Measurements from ENCODE around the gene HEATR5B. TPM values are rescaled to one million over a fixed set of nuclear protein-coding genes. Genes with fewer than 3 reads are reported as not detected.

Gene HEATR5B
- total and polyA plus RNA-seq, 2 of the 8 experiments (the other 6 are each of a cell fraction or from before 2014, with no cell fraction given): 7.0 to 12.6 TPM

GRCh38 chr2:37080266-37080665 is 3.9 kb downstream of the HEATR5B start:
- Histone ChIP-seq H2AFZ (ENCODE audit: low read length) (no peak overlapping the region), H3K79me1 (ENCODE audit: low read depth, low read length) (no peaks in the 10 kb centered on the region), H4K91ac (replicated peaks; ENCODE audit: insufficient read length, low read length) (no peak overlapping the region), H3K56ac (replicated peaks; ENCODE audit: insufficient read length, low read depth, low read length) (no peak overlapping the region), H3K23me2 (ENCODE audit: low read depth, low read length) (peaks cover 8% of the 10 kb centered on the region), H2BK20ac (ENCODE audit: low read length) (no peak overlapping the region), H3K79me2 (ENCODE audit: control insufficient read depth in 1 of 2, insufficient read depth in 2 of 2, low read length in 2 of 2) (no peaks in the 10 kb centered on the region), H3K4me3 (ENCODE audit: extremely low read depth in 1 of 4, insufficient read depth in 2 of 4, low read depth in 3 of 4, low read length in 4 of 4) (no peak overlapping the region), H3K14ac (ENCODE audit: insufficient read length) (no peak overlapping the region), H4K5ac (ENCODE audit: insufficient read length, low read depth, low read length) (no peak overlapping the region), H2BK12ac (ENCODE audit: low read depth, low read length) (no peak overlapping the region), H3K4me1 (replicated peaks in 1 of 4; ENCODE audit: control insufficient read depth in 3 of 4, insufficient read depth in 4 of 4, low read length in 3 of 4) (peaks cover 0 to 4% (median 2%) of the 10 kb centered on the region in 4 experiments; a peak in 2 of 7 replicates), H3K4me2 (ENCODE audit: insufficient read depth in 1 of 2, low read depth in 2 of 2, low read length in 2 of 2) (no peak overlapping the region), H2BK5ac (ENCODE audit: low read depth, low read length) (no peak overlapping the region), H2AK5ac (ENCODE audit: low read depth, low read length) (no peak overlapping the region), H3K9me3 (ENCODE audit: insufficient read depth in 2 of 2, low read depth in 1 of 2, low read length in 1 of 2) (no peaks in the 10 kb centered on the region), H3K23ac (ENCODE audit: insufficient read length) (no peak overlapping the region), H3K27me3 (replicated peaks in 1 of 4; ENCODE audit: control insufficient read depth in 3 of 4, extremely low read depth in 1 of 4, insufficient read depth in 3 of 4, low read length in 3 of 4) (no peaks in the 10 kb centered on the region), H3K18ac (ENCODE audit: extremely low read depth, low read length) (no peak overlapping the region), H3K4ac (replicated peaks; ENCODE audit: insufficient read length, low read depth, low read length) (no peak overlapping the region), H3K36me3 (ENCODE audit: control insufficient read depth in 2 of 4, insufficient read depth in 4 of 4, low read length in 3 of 4) (peaks cover 0 to 13% (median 3%) of the 10 kb centered on the region in 4 experiments; a peak in 3 of 8 replicates), H3K27ac (ENCODE audit: low read depth, low read length) (no peak overlapping the region), H2BK15ac (ENCODE audit: low read length) (no peak overlapping the region), H4K20me1 (replicated peaks in 1 of 2; ENCODE audit: control insufficient read depth in 1 of 2, insufficient read depth in 2 of 2, low read length in 2 of 2) (peaks cover 0 to 1% of the 10 kb centered on the region in 2 experiments), H3K9ac (replicated peaks in 1 of 4; ENCODE audit: extremely low read depth in 1 of 4, low read depth in 3 of 4, low read length in 3 of 4) (no peak overlapping the region), H2BK120ac (replicated peaks; ENCODE audit: low read depth, low read length) (no peak overlapping the region), H4K8ac (ENCODE audit: extremely low read depth, insufficient read depth, low read length) (no peak overlapping the region)
- 87% methylated on average over 2 of the region's 2 CpGs; no CpG with 5 or more reads in 1 of the 2 experiments for WGBS, 2 experiments (ENCODE audit: extremely low coverage in 1 of 2, insufficient coverage in 1 of 2, insufficient read length in 1 of 2, insufficient replicate concordance in 2 of 2, low coverage in 1 of 2, low lambda C conversion rate in 2 of 2, missing lambda C conversion rate in 1 of 2)
- no peak for DNase-seq (ENCODE audit: low read depth in 1 of 2, low spot score in 2 of 2)
- no peak for FAIRE-seq
- POLR2A ChIA-PET (ENCODE audit: partially characterized antibody): no interaction called here
- CTCF ChIA-PET (ENCODE audit: partially characterized antibody): no interaction called here
- TF ChIP-seq BCL11A (IDR thresholded peaks at IDR 0.05; ENCODE audit: low read depth in 2 of 2, low read length in 2 of 2) (no peak), POU5F1 (IDR thresholded peaks at IDR 0.05; ENCODE audit: low read depth, low read length) (no peak), ATF2 (IDR thresholded peaks at IDR 0.05; ENCODE audit: low read length) (no peak), PHF8 (conservative IDR thresholded peaks at IDR 0.05; ENCODE audit: low read depth, low read length) (no peak), POLR2AphosphoS5 (IDR thresholded peaks at IDR 0.05; ENCODE audit: low read depth, low read length) (no peak), GABPA (IDR thresholded peaks at IDR 0.05; ENCODE audit: borderline replicate concordance, insufficient read depth, low read length) (no peak), SIN3A (conservative IDR thresholded peaks at IDR 0.05 in 1 of 2, IDR thresholded peaks at IDR 0.05 in 1 of 2; ENCODE audit: low read depth in 1 of 2, low read length in 2 of 2) (no peak), SP1 (IDR thresholded peaks at IDR 0.05; ENCODE audit: low read depth, low read length) (no peak), SIX5 (IDR thresholded peaks at IDR 0.05; ENCODE audit: low read depth, low read length) (no peak), CREB1 (IDR thresholded peaks at IDR 0.05) (no peak), USF2 (IDR thresholded peaks at IDR 0.05; ENCODE audit: low read length) (no peak), TAF7 (optimal IDR thresholded peaks at IDR 0.05; ENCODE audit: borderline replicate concordance, low read depth, low read length) (no peak)

Measured in H1 (cell line).